ENCODE data around the gene CUBN. TPM values are rescaled to one million over a fixed set of nuclear protein-coding genes. Genes with fewer than 3 reads are reported as not detected.
"Not testable (repeated sequence)": the region's sequence is repeated elsewhere in the genome, so short reads cannot be mapped to it uniquely, and the experiment has no call there.

Gene CUBN
- total and polyA plus RNA-seq, 2 of the 13 experiments (the other 11 are each of a cell fraction or from before 2014, with no cell fraction given) = 0.27 to 0.32 TPM

- TF ChIP-seq BCL3 (CRISPR knock-in tag; IDR thresholded peaks at IDR 0.05) (no peak), TBX3 (IDR thresholded peaks at IDR 0.05; ENCODE audit: borderline replicate concordance) (no peak), ZNF343 (CRISPR knock-in tag; IDR thresholded peaks at IDR 0.05) (no peak), ZNF572 (CRISPR knock-in tag; IDR thresholded peaks at IDR 0.05) (no peak), STAG1 (CRISPR knock-in tag; IDR thresholded peaks at IDR 0.05) (peak; percentile 72), CAMTA2 (CRISPR knock-in tag; IDR thresholded peaks at IDR 0.05; ENCODE audit: borderline replicate concordance) (no peak), ZNF597 (CRISPR knock-in tag; IDR thresholded peaks at IDR 0.05) (no peak), ZNF816 (CRISPR knock-in tag; IDR thresholded peaks at IDR 0.05; ENCODE audit: borderline replicate concordance) (no peak), SAP130 (CRISPR knock-in tag; IDR thresholded peaks at IDR 0.05; ENCODE audit: low read depth) (no peak), ARNTL (CRISPR knock-in tag; IDR thresholded peaks at IDR 0.05) (no peak), ZFP36 (IDR thresholded peaks at IDR 0.05; ENCODE audit: borderline replicate concordance, low read depth, low read length, partially characterized antibody) (no peak), CTCF (CRISPR knock-in tag; IDR thresholded peaks at IDR 0.05) (peak; percentile 68), ELK4 (CRISPR knock-in tag; IDR thresholded peaks at IDR 0.05; ENCODE audit: borderline replicate concordance) (no peak), ZNF503 (CRISPR knock-in tag; IDR thresholded peaks at IDR 0.05) (no peak)
These were observed 301.5 kb downstream of the CUBN start (continued) for GRCh38 chr10:16828114-16828568.

GRCh38 chr10:16827474-16827873 lies 302.1 kb downstream of the CUBN start:
- FAIRE-seq; H3K4me3 ChIP-seq (replicated peaks in 1 of 3; ENCODE audit: insufficient read depth in 1 of 3, low read depth in 2 of 3, low read length in 3 of 3); H3K79me2 ChIP-seq (ENCODE audit: insufficient read depth, low read length); DNase-seq (ENCODE audit: low spot score); H3K4me1 ChIP-seq (ENCODE audit: insufficient read depth, low read length); POLR2A ChIA-PET; H3K4me2 ChIP-seq (ENCODE audit: low read depth, low read length); H3K36me3 ChIP-seq (replicated peaks in 1 of 2; ENCODE audit: control insufficient read depth in 1 of 2, insufficient read depth in 2 of 2, low read length in 2 of 2); BruUV-seq (replicated peaks); H3K27me3 ChIP-seq (ENCODE audit: control insufficient read depth in 1 of 2, insufficient read depth in 2 of 2, low read length in 2 of 2); H2AFZ ChIP-seq (ENCODE audit: low read length); ATAC-seq; H4K20me1 ChIP-seq (ENCODE audit: insufficient read depth, low read length); H3K9ac ChIP-seq (ENCODE audit: insufficient read depth, low read depth, low read length); H3K9me3 ChIP-seq (ENCODE audit: low read length); intact Hi-C loops (cut with micrococcal nuclease; ENCODE audit: unreplicated experiment); H3K27ac ChIP-seq (ENCODE audit: extremely low read length, insufficient read depth, low read length): not testable (repeated sequence)
- 59% methylated on average over 8 of the region's 8 CpGs for WGBS (ENCODE audit: low lambda C conversion rate)
- in situ Hi-C loops (cut with HindIII; ENCODE audit: extremely low pct_ligation_motif_present, low pct_unique_long_range_greater_than_20kb) = loop anchor here (25.0 kb wide), 1 partner anchor 610 kb away; no protein-coding TSS in a partner anchor
- CTCF ChIA-PET (ENCODE audit: low intra/inter-chr PET ratio, low total read pairs) = interaction anchor here (1.3 to 1.7 kb wide), 3 partner anchors 403 to 603 kb away, joined by 3 to 9 read pairs (median 6); no protein-coding TSS in a partner anchor
